ENCODE data around the gene SYPL1. TPM values are rescaled to one million over a fixed set of nuclear protein-coding genes. Genes with fewer than 3 reads are reported as not detected.

SYPL1 gene
- total RNA-seq, 1 experiment from 2014 or later: 78.0 TPM

- H3K9me2 ChIP-seq (ENCODE audit: insufficient read depth): no peaks in the 10 kb centered on the region
- H3K9me3 ChIP-seq (ENCODE audit: control insufficient read depth in 1 of 2, insufficient read depth in 1 of 2, low read depth in 1 of 2, low read length in 2 of 2): no peaks in the 10 kb centered on the region
- POLR2A ChIA-PET: interaction anchor here (0.7 to 1.8 kb wide), 5 partner anchors 28 to 56 kb away, joined by 3 to 5 read pairs (median 4); no protein-coding TSS in a partner anchor
- intact Hi-C loops (cut with micrococcal nuclease): loop anchor here (2.0 kb wide), 1 partner anchor 55 kb away; no protein-coding TSS in a partner anchor
- H3K27me3 ChIP-seq (ENCODE audit: insufficient read depth, low read length): no peaks in the 10 kb centered on the region
- DNase-seq (ENCODE audit: low read depth, low spot score) (peak; percentile 26), ATAC-seq (peak; percentile 74)
- TF ChIP-seq TCF7L2 (IDR thresholded peaks at IDR 0.05; ENCODE audit: borderline replicate concordance, extremely low read depth, insufficient read depth, insufficient read length) (peak; percentile 91), SP1 (IDR thresholded peaks at IDR 0.05; ENCODE audit: low read depth) (no peak), MAX (IDR thresholded peaks at IDR 0.05) (peak; percentile 50; the same call in 1 of the 2 replicates), EZH2 (IDR thresholded peaks at IDR 0.05) (no peak), ATF3 (IDR thresholded peaks at IDR 0.05) (no peak), CBX3 (IDR thresholded peaks at IDR 0.05; ENCODE audit: low read depth) (peak; percentile 42; the same call in 1 of the 2 replicates), SIN3A (IDR thresholded peaks at IDR 0.05; ENCODE audit: low read depth) (peak; percentile 59; the same call in 1 of the 2 replicates), JUND (IDR thresholded peaks at IDR 0.05) (no peak)
- BruUV-seq (replicated peaks): no TSS peak
- no peaks in the 10 kb centered on the region for H3K36me3 ChIP-seq (ENCODE audit: control insufficient read depth in 1 of 2, insufficient read depth in 2 of 2, low read length in 2 of 2)
- no peak overlapping the region for H2AFZ ChIP-seq (ENCODE audit: low read depth, low read length, poor library complexity, severe bottlenecking)
- H3K4me1 ChIP-seq (ENCODE audit: control insufficient read depth in 1 of 2, insufficient read depth in 2 of 2, low read length in 2 of 2): peaks cover 4 to 23% of the 10 kb centered on the region in 2 experiments; a peak in 3 of 4 replicates
- peak overlapping the region; percentile 85 for H3K4me2 ChIP-seq (ENCODE audit: low read length)
- H3K79me2 ChIP-seq (ENCODE audit: insufficient read depth, low read length): peaks cover 54% of the 10 kb centered on the region
- RAD21 ChIA-PET (ENCODE audit: low non-redundant PET in 1 of 2, low total read pairs in 2 of 2, uncharacterized antibody in 2 of 2, unreplicated experiment in 2 of 2): no interaction called here
- peaks cover 3% of the 10 kb centered on the region; the same call in 1 of the 2 replicates for H4K20me1 ChIP-seq (ENCODE audit: insufficient read depth)
- H3K27ac ChIP-seq (ENCODE audit: low read depth, low read length): peak overlapping the region; percentile 97
- H3K9ac ChIP-seq (ENCODE audit: low read length): peak overlapping the region; percentile 85
- CTCF ChIA-PET: interaction anchor here (0.6 to 1.1 kb wide), 3 partner anchors 10 to 955 kb away, joined by 3 to 7 read pairs (median 5); no protein-coding TSS in a partner anchor
- H3K4me3 ChIP-seq (replicated peaks in 1 of 2; ENCODE audit: low read depth in 1 of 2, low read length in 2 of 2): peak overlapping the region; percentile 65 to 76
Observed at GRCh38 chr7:106111655-106112117, 426 bp downstream of the SYPL1 start.

Measured in HCT116 (cell line).